Measurements from ENCODE around the gene OGG1.

OGG1 gene

DNA sequence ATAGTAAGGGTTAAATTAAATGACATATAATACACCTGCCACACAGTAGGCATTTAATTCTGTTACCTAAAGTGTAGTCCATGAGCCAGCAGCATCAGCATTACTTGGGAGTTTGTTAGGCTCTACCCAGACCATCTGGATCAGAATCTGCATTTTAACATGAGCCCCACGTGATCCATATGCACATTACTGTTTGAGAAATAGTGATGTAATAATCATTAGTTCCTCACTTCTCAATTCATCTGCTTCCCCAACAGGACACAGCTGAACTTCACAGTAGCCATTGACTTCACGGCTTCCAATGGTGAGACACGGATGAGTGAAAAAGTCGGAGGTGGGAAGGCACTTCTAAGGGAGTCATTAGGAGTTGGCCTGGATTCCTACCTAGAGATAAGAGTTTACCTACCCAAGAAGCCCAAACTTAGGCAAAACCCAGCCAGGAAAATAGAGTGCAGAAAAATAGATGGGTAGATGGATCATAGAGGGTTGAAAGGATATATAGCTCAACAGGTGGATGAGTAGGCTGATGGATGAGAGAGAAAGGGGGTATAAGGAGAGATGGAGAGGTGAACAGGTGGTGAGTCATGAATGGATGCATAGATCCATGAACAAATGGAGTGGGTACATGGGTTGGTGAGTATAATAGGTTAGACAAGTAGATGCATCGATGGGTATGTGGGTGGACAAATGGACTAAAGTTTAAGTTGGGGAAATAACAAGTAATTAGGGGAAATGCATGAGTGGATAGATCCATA, 32.8 kb upstream of the OGG1 start:
- no peak for DNase-seq (ENCODE audit: low read depth)
- TF ChIP-seq, protein P1, sequence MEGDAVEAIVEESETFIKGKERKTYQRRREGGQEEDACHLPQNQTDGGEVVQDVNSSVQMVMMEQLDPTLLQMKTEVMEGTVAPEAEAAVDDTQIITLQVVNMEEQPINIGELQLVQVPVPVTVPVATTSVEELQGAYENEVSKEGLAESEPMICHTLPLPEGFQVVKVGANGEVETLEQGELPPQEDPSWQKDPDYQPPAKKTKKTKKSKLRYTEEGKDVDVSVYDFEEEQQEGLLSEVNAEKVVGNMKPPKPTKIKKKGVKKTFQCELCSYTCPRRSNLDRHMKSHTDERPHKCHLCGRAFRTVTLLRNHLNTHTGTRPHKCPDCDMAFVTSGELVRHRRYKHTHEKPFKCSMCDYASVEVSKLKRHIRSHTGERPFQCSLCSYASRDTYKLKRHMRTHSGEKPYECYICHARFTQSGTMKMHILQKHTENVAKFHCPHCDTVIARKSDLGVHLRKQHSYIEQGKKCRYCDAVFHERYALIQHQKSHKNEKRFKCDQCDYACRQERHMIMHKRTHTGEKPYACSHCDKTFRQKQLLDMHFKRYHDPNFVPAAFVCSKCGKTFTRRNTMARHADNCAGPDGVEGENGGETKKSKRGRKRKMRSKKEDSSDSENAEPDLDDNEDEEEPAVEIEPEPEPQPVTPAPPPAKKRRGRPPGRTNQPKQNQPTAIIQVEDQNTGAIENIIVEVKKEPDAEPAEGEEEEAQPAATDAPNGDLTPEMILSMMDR (conservative IDR thresholded peaks at IDR 0.05; ENCODE audit: low read length): no peak
- H3K4me3 ChIP-seq (ENCODE audit: low read length): no peak overlapping the region

DNA sequence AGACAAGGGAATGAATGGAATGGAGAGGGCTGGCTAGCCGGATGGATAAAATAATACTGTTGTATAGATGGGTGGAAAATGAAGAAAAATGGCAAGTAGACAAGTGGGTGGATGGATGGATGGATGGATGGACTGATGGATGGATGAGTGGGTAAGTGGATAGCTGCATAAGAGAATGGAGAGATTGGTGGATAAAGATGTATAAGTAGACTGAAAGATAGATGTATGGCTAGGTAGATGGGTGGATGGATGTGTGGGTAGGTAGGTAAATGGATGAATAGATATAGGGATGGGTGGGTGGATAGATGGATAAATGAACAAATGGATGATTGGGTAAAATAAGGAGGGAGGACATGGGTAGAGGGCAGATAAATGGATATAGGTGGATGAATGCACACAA, 32.2 kb upstream of the OGG1 start:
- DNase-seq (ENCODE audit: low read depth): no peak
- no peak overlapping the region for H3K4me3 ChIP-seq (ENCODE audit: low read length)
- TF ChIP-seq, protein P1 (conservative IDR thresholded peaks at IDR 0.05; ENCODE audit: low read length): no peak

DNA sequence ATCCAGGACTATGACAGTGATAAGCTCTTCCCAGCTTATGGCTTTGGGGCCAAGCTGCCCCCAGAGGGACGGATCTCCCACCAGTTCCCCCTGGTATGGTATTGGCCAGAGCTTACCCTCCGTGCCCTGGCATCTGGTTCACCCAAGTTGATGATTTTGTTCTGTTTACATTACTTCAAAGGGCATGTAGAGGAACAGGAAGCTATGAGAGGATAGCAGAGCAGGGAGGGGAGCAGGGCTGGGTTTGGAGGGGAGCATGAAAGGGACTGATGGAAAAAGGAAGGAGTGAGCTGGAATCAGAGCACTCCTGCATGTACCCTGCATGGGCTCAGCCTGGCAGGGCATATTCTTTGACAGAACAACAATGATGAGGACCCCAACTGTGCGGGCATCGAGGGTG, 31.6 kb upstream of the OGG1 start:
- H3K4me3 ChIP-seq (ENCODE audit: low read length): no peak overlapping the region
- no peak for DNase-seq (ENCODE audit: low read depth)
- TF ChIP-seq, protein P1 (conservative IDR thresholded peaks at IDR 0.05; ENCODE audit: low read length): no peak

DNA sequence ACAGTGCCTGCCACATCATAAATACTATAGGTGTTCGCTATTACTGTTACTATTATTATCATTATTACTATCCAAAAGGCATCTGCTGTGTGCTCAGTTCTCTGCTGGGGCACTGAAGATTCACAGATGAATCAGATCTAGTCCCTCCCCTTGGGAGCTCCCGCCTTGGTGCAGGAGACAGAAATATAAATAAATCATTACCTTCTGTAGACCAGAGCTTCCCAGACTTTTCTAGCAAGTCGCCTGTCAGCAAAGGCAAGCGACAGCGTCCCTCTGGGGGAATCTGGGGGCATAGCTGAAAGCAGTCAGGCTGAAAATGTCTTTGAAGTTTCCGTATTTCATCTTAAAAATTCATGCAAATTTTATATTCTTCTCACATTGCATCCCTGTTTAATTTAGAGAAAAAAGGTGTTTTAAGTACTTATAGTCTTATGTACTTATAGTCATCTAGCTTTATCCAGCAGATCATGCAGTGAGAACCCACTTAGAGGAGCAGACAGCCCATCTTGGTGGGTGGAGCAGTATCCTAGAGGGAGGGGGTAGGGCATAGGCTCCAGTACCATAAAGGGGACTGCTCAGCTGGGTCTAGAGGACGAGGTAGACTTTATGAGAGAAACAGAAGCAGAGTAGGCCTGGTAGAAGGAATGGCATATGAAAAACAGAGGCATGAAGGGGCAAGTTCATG, 28.6 kb upstream of the OGG1 start:
- H3K4me3 ChIP-seq (ENCODE audit: low read length): no peak overlapping the region
- TF ChIP-seq, protein P1 (conservative IDR thresholded peaks at IDR 0.05; ENCODE audit: low read length): no peak
- DNase-seq (ENCODE audit: low read depth): no peak

DNA sequence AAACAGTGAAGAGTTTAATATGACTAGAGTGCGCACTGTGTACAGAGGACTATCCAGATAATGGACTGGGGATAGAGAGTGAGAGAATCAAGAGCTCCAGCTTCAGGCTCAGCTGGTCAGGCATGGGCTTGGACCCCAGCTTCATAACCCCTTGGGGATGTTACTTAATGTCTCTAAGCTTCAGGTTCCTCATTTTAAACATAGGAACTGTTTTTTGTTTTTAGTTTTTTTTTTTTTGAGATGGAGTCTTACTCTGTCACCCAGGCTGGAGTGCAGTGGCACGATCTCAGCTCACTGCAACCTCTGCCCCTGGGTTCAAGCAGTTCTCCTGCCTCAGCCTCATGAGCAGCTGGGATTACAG, 28.1 kb upstream of the OGG1 start:
- DNase-seq (ENCODE audit: low read depth): no peak
- no peak overlapping the region for H3K4me3 ChIP-seq (ENCODE audit: low read length)
- TF ChIP-seq, protein P1 (conservative IDR thresholded peaks at IDR 0.05; ENCODE audit: low read length): no peak

DNA sequence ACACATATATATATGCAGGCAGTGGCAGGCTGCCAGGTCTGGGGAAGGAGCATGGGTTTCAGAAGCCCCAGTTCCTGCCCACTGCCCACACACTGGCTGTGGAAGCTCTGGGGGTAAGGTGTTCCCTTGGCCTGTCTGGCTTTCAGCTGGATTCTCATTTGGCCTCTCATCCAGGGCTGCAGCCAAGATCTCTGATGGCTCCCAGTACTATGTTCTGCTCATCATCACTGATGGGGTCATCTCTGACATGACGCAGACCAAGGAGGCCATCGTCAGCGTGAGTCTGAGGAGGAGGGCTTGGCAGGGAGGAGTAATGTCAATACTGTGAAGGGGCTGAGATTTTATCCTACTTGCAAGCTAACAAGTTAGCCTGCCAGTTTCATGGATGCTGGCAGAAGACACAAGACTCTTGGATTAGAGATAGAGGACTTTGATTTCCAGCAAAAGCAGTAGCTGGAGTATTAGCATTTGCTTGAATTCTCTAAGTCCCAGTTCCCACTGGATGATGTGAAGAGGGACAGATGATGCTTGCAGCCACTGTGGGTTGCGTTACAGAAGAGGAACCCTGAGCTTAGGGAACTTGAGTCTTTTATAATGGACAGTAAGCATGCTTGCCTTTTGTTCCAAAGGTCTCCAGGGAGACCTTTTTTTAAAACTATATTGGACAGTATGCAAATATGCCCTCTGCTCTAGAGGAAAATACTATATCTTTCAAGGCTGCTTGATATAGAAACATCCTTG, 23.8 kb upstream of the OGG1 start:
- TF ChIP-seq, protein P1 (conservative IDR thresholded peaks at IDR 0.05; ENCODE audit: low read length): no peak
- no peak overlapping the region for H3K4me3 ChIP-seq (ENCODE audit: low read length)
- DNase-seq (ENCODE audit: low read depth): no peak
